GM21619 (cell line): ENCODE results near the gene DUSP3.

Experiments used
- ATAC-seq: cut with Tn5 transposase; IDR thresholded peaks from one replicate; pipeline ENCODE4 v1.9.1; 2021; ENCODE audit not compliant: unreplicated experiment

The DUSP3 gene

DNA sequence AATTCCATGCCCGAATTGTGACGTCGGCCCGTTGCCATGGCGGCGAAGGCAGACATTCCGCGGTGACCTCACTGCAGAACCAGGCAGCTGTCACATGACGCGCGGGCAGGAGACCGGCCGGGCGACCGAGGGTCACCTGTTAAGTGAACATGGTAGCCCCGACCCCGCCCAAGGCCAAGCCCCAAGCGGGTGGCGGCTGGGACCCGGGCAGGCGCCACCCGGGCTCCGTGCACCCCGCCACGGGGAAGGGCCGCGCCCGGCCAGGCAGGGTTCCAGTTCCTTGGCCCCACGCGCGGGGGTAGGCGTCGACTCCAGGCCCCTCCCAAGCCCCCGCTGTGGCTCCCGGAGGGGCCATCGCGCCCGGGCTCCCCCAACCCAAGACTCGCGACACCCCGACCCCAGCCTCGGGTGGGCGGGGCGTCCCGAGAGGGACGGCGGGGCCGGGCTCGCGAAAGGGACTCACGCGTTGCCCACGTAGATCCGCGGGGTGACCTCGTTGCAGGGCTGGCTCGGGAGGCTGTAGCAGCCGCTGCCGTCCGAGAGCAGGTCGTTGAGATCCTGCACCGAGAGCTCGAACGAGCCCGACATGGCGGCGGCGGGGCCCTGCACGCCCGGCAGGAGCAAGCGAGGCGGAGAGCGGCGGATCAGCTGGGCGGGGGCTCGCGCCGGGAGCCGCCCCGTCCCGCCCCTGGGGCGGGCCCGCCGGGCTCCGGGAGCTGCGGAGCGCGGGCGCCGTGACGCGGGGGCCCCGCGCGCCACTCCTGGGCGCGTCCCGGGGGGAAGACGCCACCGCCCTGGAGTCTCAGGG, at the start of gene DUSP3:
TSS of gene DUSP3 (minus strand) at position 641 of the 808 bp plus-strand sequence. CDS start at position 588, 53 bp downstream.
- ATAC-seq = peak; percentile 84

DNA sequence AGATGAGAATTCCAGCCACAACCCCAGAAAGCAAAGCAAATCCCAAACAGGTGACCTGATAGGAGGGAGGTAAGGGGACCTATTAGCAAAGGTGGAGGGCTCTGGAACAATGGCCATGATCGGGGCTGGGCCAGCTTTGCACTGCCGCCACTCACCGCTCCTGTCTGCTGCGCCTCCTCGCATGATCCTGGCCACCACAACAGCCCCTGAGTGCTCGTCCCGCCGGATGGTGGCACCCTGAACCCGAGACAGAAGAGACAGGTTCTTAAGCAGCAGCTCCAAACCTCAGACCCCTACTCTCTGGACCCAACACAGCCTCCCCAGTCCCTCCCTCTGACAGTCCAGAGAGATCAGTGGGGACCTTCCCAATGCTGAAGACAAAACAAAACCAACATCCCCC, 48.8 kb upstream of the DUSP3 start:
- ATAC-seq = no peak

DNA sequence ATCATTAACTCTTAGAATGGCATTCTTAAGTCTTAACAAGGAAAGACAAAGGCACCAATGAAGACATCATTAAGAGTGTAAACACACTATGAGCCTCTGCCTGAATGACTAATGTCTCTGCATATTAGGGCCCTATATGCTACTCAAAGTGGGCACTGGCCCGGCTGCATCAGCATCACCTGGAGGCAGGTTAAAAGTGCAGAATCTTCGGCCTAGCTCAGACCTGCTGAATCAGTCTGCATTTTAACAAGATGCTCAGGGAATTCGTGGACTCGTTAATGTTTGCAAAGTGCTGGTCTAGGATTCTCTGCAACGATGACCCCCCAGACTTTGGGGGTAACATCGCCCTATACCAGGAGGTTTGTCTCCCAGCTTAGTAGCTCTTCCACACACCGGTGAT, 47.4 kb upstream of the DUSP3 start:
- ATAC-seq = no peak

DNA sequence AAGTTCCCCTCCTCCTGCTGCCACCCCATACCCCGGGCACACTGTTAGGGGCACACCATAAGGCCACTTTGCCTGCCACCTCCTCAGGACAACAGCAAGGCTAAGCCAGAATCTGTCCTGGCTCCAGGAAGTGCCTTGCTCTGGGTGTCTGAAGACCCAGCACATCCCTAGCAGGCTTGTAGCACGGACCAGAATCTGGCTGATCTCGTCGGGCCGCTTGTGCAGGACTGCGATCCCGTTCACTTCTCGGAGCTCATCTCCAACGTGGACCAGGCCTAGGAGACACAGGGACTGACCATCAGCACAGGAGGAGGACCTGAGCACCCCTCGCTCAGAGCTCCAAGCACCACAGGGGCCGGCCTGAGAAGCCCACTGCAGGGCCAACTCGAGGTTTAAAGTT, 46.8 kb upstream of the DUSP3 start:
- no peak for ATAC-seq

DNA sequence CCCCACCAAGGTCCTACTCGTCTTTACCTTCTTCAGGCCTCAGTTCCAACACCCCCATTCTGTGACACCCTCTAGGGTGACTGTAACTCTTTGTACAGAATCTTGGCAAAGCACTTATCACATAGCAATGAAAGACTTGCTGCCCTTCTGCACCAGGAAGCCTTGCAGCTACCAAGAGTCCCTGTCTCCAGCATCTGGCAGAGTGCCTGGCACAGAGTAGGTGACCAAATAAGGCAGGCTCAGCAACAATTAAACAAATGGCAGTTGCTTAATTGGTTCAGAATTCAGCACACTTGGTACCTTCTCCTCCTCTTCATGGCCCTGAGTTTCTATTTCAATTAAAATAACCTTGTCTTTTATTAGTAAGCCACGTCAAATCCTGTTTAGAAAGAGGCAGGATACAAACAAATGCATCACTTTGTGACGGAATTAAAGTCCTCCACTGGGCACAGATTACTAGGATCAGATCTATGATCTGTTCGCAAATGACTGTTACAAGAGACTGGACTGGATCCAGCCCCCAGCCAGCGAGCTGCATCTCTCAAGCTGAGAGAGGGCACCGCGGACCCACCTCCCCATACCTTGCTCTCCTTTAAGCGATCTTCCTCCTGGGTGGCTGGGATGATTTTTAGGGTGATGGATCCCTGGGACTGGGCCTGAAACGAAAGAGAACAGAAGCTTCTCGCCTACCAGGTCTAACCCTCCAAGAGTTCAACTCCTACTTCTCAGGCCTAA, 44.7 kb upstream of the DUSP3 start:
- ATAC-seq = no peak

DNA sequence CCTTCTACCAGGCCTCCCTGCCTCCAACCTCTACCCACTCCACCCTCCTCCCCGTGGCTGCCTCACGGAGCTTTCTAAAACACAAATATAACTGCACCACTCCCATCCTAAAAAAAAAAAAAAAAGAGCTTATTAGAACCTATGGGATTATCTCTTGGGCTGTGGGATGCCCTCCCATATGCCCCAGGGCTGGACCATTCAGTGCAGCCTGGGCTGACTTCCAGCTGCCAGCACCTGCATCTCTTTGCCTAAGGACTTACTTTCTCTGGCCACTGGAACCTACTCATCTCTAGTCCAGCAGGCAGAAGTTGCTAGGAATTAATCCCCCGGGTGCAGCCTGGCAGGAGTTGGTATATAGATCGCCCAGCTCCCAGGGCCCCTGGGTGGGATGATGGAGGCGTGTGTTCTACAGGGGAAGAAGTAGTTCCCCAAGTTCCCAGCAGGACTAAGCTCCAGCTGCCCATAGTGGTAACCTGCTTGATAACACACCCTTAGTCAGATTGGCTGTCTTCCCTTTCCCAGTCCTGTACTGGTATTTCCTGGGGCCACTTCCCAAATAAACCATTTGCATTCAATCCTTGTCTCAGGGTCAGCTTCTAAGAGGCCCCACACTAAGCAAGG, 43.9 kb upstream of the DUSP3 start:
- ATAC-seq = no peak

DNA sequence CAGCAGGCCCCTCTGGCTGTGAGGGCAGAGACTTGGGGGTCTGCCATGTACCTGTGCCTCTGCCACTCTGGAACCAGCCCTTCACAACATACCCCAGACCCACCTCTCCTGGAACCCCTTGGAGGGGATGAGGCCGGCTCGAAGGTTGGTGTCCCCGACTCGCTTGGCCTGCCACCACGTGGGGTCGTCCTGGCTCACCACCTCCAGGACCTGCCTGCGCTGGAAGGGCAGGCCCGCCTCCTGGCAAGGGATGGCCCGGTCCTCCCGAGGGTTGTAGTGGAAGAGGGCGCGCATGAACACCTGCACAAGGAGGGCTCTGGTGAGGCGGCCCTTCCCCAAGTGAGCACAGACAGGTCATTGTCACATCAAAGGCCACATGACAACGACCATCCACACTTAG, 42.0 kb upstream of the DUSP3 start:
- no peak for ATAC-seq

DNA sequence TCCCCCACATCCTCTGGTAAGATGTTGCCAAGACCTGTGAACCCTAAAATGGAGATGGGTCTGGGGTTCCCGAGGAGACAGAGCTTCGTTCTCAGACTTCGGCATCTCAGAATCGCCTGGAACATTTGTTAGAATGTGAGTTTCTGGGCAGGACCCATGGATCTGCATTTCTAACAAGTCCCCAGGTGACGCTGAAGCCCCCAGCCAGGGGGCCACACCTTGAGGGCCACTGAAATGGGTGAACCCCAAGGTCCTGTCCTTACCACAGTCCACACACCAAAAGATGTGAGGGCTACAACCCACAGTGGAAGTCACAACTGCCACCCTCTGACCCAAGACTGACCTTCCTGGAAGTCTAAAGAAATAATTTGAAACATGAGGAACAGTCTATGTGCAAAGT, 40.2 kb upstream of the DUSP3 start:
- ATAC-seq = no peak

DNA sequence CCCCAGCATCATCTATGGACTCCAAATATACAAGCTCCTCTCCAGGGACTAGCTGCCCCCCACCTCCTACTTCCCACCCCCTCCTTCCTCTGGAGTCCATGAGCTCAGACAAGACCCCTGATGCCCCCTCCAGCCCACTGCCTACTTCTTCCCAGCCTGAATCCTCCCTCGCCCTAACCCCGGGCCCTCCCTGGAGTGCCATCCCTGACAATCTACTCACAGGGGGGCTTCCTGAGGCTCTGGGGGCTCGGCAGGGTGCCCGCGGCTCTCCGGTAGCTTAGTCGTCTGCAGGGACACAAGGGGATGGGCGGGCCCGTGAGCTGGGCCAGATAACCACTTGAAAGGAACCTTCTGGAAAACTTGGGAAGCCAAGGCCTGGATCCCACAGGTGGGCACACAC, 39.0 kb upstream of the DUSP3 start:
- no peak for ATAC-seq

DNA sequence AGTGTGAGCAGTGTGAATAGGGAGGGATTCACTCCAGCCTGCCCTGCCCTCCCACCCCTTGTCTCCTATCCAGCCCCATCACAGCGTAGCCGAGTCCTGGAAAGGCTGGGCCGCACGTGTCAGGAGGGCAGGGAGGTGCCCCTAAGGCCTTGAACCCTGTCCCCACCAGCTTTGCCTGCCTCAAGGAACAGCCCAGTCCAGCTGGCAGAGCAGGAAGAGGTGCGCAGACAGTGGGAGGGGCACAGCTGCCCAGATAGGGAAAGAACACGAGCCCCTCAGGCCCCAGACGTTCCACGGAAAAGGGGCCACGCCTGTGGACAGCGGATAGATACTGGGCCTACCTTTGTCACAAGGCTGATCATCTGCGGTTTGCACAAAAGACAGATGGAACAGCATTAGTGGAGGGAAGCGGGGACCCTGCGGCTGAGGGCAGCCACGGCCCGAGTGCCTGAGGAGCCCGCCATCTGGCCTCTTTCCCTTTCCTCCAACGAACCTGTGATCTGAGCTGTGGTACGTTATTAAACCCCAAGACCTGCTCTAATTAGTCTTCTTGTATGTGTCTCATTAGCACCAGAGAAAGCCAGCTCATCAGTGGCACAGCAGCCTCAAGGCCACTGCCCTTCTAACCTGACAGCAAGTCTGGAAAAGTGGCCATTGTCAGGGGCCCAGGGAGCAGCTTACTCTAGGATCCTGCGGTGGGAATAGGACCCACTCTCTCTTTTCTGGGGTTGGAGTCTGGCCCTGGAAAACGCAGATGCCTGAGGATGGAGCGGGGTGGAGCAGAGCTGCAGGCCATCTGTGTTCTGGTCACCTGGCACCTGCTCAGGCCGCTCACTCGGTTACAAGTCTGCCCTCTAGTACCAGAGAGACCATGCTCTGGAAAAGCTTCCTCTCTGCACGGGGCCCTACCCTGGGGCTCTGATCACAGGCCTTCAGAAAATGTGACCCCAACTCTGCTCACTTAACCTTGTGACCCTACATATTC, 37.9 kb upstream of the DUSP3 start:
- no peak for ATAC-seq

DNA sequence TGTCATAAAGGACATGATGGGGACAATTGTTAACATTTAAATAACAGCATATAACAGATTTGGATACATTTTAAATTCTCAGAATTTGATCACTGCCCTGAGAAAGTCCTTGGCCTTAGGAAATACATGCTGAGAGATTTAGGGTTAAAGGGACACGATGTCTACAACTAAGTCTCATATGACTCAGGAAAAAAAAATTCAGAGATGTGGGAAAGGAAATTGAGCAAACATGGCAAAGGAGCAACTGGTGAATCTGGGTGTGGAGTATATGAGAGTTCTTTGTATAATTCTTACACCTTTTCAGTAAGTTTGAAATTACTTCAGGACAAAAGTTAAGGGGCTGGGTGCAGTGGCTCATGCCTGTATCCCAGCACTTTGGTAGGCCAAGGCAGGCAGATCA, 35.9 kb upstream of the DUSP3 start:
- ATAC-seq = no peak

DNA sequence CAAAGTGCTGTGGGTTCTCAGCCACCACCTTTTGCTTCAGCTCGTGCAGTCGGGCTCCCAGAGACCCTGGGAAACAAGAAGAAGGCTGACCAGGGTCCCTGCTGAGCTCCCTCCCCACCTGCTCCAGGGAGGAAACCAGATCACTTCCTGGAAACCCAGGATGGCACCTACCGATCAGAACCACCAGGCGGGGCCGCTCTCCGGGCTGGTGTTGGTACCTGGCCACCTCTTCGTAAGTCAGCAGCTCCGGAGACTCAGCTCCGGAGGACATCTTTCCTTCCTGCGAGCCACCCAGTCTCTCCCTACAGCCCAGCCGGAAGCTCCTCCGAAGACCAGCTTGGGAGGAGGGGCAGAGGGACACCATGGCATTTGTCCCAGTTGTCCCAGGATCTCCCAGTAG, 35.2 kb upstream of the DUSP3 start:
- ATAC-seq = no peak

DNA sequence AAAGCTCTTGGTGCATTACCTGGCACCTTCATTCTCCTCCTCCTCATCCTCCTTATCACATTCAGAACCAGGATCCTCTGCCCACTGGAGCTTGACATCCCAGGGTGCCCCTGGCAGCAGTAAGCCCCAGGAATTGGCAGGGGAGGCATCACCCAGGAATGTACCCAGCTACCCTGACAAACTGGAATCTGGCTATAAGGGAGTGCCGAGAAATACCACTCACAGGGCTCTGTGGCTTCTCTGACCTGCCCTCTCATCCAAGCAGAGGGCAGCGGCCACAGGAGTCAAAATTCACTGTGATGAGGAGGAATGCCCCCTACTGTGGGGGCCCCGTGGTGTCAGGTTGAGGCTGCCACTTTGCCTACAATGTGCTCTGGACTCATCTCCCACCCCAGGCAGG, 34.6 kb upstream of the DUSP3 start:
- no peak for ATAC-seq

DNA sequence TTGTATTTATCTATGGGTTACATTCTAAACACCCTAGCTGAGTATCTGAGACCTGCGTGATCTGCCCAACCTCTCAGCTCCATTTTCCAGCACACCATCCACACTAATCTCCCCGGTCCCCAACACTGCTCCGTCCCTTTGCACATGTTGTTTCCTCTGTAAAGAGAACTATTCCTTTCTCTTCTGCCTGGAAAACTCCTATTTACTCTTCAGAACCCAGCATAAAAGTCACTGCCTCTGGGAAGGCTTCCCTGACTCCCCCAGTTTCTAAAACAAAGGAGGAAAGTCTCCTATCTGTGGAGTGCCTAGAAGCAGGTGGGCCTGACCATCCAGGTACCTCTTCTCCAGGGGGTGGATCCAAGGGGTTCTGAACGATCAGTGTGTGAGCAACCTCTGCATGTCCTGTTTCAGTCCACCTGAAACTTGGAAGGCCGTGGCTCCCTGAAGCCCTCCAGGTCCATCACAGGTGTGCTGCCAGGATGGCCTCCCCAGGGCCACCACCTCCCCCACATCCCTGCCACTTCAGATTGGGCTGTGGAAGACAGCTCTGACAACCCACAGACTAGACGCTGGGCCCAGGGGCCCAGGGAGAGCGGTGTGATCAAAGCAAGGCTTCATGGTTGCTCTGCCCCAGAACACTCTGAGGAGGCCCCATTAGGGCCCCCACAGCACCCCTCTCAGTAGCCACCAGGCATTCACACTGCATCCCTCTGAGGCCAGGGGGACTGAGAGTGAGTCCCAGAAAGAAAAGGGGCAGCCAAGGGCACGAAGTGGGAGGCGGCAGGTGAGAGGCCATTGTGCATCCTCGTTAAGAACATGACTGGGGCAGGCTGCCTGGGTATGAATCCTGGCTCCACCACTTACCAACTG, 33.9 kb upstream of the DUSP3 start:
- ATAC-seq = no peak

DNA sequence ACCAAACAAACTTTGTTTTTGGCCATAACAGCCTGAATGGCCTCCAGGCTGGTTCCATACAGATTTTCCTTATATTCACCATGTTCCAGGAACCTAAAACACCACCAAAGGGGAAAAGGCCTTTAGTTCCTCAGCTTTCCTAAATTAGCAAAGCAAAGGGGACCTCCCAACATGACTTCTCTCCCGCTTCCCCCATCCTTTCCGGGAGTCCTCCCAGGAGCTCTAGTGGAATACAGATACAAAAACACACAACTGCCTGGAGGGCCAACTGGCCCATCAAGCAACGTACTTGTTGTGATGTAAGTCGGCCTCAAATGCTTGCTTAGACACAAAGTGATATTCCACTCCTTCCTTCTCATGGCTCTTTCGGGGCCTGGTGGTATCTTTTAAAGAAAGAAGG, 32.0 kb upstream of the DUSP3 start:
- ATAC-seq = no peak

DNA sequence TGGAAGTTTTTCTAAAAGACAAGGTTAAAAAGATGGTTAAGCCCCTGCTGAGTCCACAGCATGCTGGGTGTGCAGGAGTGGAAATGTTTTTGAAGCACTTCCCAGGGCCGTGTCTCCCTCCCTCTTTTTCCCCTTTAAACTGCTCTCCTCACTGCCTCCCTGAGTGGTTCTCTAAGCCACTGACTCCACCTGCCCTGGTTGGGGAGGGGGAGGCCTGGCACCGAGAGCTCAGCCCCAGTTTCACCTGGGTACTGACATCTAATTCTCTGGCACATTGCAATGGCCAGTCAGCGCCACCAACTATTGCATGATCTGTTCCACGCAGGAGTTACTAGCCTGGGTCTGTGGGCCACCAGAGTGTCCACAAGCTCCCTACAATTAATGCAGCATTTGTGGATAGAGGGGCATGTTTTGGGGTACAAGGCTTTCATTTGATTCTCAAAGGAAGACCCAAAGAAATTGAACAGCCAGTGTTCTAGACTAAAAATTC, 31.5 kb upstream of the DUSP3 start:
- ATAC-seq = no peak

DNA sequence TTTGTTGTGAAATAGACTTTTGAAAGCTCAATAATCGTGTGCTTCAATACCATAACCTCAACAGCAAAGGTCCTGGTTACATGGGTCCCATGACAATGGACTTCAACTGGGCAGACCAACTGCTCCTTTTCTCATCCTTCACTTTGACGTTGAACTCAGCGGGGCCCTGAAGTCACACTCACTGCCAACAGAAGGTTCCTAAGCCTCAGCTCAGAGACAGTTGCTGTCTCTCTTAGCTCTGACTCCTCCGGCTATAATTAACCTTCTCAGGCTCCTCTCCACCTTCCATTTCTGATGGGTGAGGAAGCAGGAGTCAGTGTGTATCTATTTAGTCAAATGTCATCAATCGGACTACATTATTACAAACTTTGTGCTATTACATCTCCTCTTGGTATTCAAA, 30.3 kb upstream of the DUSP3 start:
- ATAC-seq = no peak

DNA sequence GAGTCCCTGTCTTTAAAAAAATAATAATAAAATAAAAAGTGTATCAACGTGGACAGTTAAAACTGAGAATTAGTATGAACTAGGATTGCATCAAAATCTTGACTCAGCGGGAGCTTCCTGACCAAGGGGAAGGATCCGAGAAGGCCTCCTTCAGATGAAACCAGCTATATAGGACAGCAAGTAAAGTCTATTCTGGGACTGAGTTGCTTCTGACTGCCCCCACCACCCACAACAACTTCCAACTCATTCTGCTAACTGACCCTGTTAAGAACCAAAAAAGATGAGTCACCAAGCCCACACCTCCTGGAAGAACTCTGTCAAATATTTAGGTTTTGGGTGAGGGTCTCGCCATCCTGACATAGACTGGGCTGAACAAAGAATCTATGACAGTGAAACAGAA, 29.3 kb upstream of the DUSP3 start:
- ATAC-seq = no peak

DNA sequence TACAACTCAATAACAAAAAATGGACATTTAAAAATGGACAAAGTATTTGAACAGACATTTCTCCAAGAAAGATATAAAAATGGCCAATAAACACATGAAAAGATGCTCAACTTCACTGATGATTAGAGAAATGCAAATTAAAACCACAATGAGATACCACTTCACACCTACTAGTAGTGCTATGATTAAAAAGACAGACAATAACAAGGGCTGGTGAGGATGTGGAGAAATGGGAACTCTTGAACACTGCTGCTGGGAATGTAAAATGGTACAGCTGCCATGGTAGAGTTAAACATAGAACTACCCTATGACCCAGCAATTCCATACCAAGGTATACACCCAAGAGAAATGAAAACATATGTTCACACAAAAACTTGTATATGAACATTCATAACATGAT, 26.3 kb upstream of the DUSP3 start:
- ATAC-seq = no peak

DNA sequence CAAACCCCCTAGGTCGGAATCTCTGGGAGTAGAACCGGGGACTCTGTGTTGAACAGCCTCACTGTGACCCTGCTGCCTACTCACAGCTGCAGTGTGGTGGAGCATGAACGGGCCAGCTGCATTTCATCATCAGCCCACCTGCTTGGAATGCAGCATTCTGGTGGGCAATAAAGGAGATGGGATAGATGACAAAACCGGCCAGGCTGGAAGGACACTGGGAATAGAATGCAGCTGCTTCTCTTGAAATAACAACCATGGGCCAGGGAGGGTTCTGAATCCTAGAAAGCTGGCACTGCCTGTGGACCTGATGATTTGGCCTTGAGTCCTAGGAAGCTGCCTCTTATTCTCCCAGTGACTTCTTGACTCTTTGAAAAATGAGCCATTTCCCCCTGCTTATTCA, 25.0 kb upstream of the DUSP3 start:
- ATAC-seq = no peak
